ENCODE results near the gene KLF15.

KLF15 gene

GRCh38 chr3:126357295-126358037, at the start of gene KLF15:
Gene KLF15 (minus strand): TSS chr3:126357408. CDS start chr3:126352922, 4,486 bp downstream.
- peak; percentile 36 for DNase-seq

- DNase-seq = no peak
Measured at GRCh38 chr3:126406389-126407296, 49.4 kb upstream of the KLF15 start.

- no peak for DNase-seq
Measured at GRCh38 chr3:126402666-126403302, 45.6 kb upstream of the KLF15 start.

GRCh38 chr3:126402178-126402577, 45.0 kb upstream of the KLF15 start:
- DNase-seq = no peak

GRCh38 chr3:126401611-126402160, 44.5 kb upstream of the KLF15 start:
- no peak for DNase-seq

GRCh38 chr3:126399756-126400155, 42.5 kb upstream of the KLF15 start:
- DNase-seq = no peak

- DNase-seq = no peak
Measured at GRCh38 chr3:126399351-126399735, 42.1 kb upstream of the KLF15 start.

- no peak for DNase-seq
Measured at GRCh38 chr3:126398423-126399350, 41.5 kb upstream of the KLF15 start.

GRCh38 chr3:126397610-126398422, 40.6 kb upstream of the KLF15 start:
- DNase-seq = no peak

GRCh38 chr3:126396536-126396935, 39.3 kb upstream of the KLF15 start:
- DNase-seq = no peak

- no peak for DNase-seq
Measured at GRCh38 chr3:126395846-126396513, 38.8 kb upstream of the KLF15 start.

- DNase-seq = no peak
Measured at GRCh38 chr3:126394977-126395321, 37.7 kb upstream of the KLF15 start.

- DNase-seq = no peak
Measured at GRCh38 chr3:126394179-126394976, 37.2 kb upstream of the KLF15 start, which contains the start of gene CFAP100. Gene CFAP100 (plus strand): TSS chr3:126394909. CDS start chr3:126396001, 1,092 bp downstream.

- DNase-seq = no peak
Measured at GRCh38 chr3:126393563-126393962, 36.4 kb upstream of the KLF15 start.

GRCh38 chr3:126392246-126392645, 35.0 kb upstream of the KLF15 start:
- no peak for DNase-seq

- DNase-seq = no peak
Measured at GRCh38 chr3:126391631-126392030, 34.4 kb upstream of the KLF15 start.

- no peak for DNase-seq
Measured at GRCh38 chr3:126390751-126391150, 33.5 kb upstream of the KLF15 start.

GRCh38 chr3:126390201-126390600, 33.0 kb upstream of the KLF15 start:
- no peak for DNase-seq

- no peak for DNase-seq
Measured at GRCh38 chr3:126389794-126390146, 32.6 kb upstream of the KLF15 start.
